ENCODE results near the gene COQ8B.
"Not testable (repeated sequence)": the region's sequence is repeated elsewhere in the genome, so short reads cannot be mapped to it uniquely, and the experiment has no call there.

Gene COQ8B

DNA sequence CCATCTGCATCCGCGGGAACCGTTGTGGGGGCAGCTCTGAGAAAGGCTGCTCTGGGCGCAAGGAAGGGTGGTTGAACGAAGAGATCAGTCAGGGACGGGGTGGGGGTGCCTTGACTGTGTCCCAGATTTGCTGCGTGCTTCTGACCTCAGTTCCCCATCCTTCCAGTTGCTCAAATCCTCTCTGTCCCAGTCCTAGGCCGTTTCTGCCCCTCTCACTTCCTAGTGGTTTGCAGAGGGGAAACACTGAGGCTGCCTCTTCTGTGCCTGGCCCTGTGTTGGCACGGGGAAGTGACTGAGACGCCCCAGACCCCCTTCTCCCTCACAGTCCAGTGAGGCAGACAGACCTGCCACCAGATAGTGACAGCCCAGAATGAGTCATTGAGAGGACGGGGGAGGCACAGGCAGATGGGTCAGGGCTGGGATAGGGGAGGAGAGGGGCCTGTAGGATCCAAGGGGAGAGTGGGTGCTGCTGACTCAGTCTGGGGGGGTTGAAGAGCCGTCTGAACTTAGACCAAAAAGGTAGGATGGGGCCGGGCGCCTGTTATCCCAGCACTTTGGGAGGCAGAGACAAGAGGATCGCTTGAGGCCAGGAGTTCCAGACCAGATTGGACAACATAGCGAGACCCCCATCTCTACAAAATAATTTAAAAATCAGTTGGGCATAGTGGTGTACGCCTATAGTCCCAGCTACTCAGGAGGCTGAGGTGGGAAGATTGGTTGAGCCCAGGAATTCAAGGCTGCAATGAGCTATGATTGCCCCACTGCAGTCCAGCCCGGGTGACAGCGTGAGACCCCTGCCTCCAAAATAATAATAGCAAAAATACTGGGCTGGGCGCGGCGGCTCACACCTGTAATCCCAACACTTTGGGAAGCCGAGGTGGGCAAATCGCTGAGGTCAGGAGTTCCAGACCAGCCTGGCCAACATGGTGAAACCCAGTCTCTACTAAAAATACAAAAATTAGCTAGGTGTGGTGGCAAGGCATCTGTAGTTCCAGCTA lies 52.7 kb downstream of the COQ8B start:
- H3K27ac ChIP-seq: no peak overlapping the region; the same call in 1 of the 2 replicates
- TF ChIP-seq CTCF (conservative IDR thresholded peaks at IDR 0.05) (no peak), ZFX (IDR thresholded peaks at IDR 0.05) (no peak)

DNA sequence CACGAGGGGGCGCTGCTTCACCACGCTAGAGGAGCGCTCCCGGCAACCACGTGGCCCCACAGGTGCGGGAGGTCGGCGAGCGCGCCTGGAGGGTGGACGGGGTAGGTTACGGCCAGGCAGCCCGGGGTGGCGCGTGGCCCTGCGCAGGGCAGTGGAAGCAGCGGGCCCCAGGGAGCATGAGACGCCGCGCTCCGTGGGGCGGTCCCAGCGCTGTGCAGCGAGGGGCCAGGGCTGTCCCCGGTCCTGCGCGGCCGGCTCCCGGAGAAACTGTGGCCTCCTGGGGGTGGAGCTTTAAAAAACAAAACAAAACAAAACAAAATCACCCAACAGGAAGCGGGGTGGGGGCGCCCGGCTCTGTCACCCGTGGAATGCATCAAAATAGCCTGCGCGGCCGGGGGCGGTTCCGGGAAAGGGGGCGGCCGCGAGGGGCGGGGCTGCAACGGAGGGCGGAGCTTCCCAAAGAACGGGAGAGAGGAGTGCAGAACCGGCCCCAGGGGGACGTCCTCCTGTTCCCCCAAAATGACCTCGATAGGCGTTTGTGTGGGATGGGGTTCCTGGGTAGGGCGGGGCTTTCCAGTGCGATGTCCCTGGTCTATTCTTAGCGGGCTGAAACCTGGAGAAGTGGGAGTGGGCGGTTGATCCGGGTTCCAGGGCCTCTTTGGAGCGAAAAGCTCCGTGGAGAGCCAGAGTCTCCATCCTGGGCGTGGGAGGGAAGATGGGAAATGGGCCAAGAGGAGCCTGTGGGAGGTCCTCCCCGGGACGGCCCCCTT lies 53.6 kb downstream of the COQ8B start:
- peak; percentile 99 for TF ChIP-seq CTCF (conservative IDR thresholded peaks at IDR 0.05)
- no peak for TF ChIP-seq ZFX (IDR thresholded peaks at IDR 0.05)
- peak overlapping the region; percentile 66 for H3K27ac ChIP-seq

DNA sequence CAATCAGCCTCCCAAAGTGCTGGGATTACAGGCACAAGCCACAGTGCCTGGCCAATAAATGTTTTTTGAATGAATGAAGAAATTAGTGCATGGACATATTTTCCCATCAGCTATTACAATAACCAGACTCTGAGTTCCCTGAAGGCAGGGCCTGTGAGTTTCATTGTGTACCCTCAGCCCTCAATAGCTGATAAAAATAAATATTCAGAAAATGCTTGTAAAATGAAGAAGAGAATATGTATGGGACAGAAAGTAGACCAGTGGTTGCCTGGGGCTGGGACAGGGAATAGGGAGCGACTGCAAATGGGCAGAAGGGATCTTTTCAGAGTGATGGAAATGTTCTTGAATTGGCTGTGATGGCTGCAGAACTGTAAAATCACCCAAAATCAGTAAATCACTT lies 55.1 kb downstream of the COQ8B start:
- no peak overlapping the region for H3K27ac ChIP-seq
- no peak for TF ChIP-seq ZFX (IDR thresholded peaks at IDR 0.05)
- no peak for TF ChIP-seq CTCF (conservative IDR thresholded peaks at IDR 0.05)

DNA sequence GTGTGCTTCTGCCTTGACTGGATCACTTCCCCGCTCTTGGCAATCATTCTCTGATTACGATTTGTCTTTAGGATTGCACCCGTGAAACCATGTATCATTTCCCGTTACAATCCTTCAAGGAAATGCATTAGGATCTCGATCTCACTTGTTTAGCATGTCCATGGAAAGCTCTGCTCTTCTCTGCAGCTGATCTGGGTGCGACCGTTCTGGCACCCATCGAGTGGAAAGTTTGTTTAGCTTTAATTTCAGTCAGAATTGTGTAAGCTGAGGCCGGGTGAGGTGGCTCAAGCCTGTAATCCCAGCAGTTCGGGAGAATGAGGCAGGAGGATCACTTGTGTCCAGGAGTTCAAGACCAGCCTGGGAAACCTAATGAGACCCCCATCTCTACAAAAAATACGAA lies 57.1 kb downstream of the COQ8B start:
- H3K27ac ChIP-seq: no peak overlapping the region
- TF ChIP-seq ZFX (IDR thresholded peaks at IDR 0.05): no peak

GRCh38 chr19:40659116-40659515 lies 57.6 kb downstream of the COQ8B start:
- no peak overlapping the region for H3K27ac ChIP-seq
- no peak for TF ChIP-seq CTCF (conservative IDR thresholded peaks at IDR 0.05)
- no peak for TF ChIP-seq ZFX (IDR thresholded peaks at IDR 0.05)

- no peak overlapping the region for H3K27ac ChIP-seq
- TF ChIP-seq CTCF (conservative IDR thresholded peaks at IDR 0.05): no peak
- no peak for TF ChIP-seq ZFX (IDR thresholded peaks at IDR 0.05)
Observed at GRCh38 chr19:40658031-40658430, 58.7 kb downstream of the COQ8B start.

DNA sequence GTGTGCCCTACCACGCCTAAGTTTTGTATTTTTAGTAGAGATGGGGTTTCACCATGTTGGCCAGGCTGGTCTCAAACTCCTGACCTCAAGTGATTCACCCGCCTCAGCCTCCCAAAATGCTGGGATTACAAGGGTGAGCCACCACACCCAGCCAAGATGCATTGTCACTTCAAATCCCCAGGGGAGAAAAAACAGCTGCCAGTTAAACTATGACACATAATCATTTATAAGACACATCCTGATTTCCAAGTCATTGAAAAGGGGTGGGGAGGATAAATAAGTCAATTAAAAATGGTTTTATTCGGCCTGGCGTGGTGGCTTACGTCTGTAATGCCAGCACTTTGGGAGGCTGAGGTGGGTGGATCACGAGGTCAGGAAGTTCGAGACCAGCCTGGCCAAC lies 61.0 kb downstream of the COQ8B start:
- not testable (repeated sequence) for H3K27ac ChIP-seq

GRCh38 chr19:40652303-40652702 lies 64.4 kb downstream of the COQ8B start:
- H3K27ac ChIP-seq: not testable (repeated sequence)

Measured in C4-2B (cell line).